Stimulated activated CD4-positive, alpha-beta T cell treated with anti-CD3 and anti-CD28 coated beads, Interleukin-15, amount 100 ng/mL, for 48 hours (primary cell): ENCODE data around the gene CTTN.
"Not testable (repeated sequence)": the region's sequence is repeated elsewhere in the genome, so short reads cannot be mapped to it uniquely, and the experiment has no call there.

ENCODE experiments used
- DNase-seq, 2 donors: peaks; one replicate each; pipeline ENCODE4 v3.0.0-alpha.2; 2020; ENCODE audit warnings: low read depth in 2 of 2

Gene CTTN

DNA sequence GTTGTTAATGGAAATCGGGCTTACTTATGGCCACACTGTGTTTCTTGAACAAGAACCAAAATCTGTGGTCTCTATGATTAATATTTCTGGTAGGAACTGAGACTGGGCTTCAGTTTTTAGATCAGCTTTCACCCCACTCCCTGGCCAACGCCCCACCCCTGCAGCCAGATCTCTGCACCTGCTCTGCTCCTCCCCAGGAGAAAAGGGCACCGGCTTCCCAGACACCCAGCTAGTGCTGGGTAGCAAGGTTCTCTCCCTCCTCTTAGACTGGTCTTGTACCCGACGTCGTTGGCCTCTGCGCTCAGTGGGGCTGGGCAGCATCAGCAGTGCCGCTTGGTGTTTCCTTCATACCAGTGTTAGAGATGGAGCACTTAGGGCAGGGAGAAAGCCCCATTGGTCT is 17.0 kb upstream of the CTTN start:
- DNase-seq = no peak

DNA sequence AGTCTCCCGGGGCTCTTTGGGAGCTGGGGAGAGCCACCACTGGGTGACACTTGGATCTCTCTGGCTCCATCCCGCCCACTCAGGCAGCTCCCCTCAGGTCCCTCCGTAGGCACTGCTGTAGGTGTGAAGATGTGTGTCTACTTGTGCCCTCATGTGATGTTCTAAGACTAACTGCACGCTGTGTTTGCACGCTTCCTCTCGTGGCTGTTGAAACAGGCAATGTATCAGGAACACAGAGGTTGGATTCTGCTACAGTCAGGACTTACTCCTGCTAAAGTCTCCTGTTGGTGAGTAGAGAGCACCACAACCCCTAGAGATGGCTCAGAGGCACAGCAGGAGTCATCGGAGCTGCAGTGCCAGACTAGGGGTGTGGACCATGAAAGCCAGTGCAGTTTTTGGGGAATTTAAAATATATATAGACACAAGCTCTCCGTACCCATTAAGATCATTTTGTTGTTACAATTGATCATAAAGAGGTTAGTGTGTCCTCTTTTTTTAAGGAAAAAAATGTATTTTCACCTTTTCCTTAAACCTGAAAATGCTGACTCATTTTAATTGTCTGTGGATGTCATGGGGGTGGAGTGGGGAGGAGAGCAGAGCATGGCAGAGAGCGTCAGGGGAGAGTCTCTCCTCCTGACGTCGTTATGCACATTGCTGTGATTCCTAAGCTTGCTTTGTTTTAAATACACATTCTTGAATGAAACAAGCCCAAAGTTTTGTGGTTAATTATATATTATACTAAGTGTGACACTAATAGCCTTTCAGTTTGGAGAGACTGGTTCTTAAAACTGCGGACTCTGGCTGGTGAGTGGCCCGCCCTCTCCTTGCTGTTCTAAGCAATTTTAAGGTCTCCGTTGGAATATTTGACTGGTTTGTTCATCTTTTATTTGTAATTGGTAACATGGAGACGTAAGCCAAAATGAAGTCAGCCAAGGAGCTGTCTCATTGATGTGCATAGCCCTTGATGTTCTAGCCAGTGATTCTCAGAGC is 16.2 kb upstream of the CTTN start:
- DNase-seq = no peak

DNA sequence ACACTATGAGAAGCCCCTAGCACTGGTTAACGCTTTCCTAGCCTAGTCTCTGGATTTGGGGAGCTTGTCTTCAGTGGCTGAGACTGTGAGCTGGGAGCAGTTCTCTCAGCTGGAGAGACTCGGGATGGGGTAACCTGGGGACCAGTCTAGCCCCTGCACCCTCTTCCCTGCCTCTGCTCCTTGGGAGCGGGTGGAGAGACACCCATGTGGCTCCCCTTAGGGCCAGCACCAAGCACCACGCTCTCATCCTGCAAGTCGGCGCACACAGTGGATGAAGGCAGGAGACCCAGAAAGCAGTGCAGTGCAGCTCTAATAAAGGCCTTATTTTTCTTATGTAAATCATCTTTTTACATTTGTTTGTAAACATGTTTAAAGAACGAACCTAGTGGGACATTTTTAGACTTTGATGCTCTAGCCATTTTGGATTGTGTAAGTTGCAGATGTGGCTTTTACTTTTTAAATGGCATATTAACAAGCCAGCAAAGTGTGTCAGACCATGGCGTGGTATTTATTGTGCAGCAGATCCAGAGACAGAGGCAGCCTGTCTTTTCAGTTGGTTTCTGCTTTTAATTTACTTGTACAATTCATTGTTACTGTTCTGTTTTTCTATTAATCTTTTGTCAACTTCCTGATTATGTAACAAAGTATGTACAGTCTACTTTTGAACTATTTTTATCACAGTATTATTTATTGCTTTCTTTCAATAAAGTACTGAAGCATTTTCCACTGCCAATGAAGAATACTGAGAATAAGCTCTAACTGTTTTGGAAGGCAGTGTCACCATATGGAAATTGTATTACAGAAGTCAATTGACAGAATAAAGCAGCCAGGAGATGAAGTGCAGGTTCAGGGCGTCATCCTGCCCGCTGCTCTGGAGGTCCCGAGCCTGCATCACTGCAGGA is 14.4 kb upstream of the CTTN start:
- no peak for DNase-seq

DNA sequence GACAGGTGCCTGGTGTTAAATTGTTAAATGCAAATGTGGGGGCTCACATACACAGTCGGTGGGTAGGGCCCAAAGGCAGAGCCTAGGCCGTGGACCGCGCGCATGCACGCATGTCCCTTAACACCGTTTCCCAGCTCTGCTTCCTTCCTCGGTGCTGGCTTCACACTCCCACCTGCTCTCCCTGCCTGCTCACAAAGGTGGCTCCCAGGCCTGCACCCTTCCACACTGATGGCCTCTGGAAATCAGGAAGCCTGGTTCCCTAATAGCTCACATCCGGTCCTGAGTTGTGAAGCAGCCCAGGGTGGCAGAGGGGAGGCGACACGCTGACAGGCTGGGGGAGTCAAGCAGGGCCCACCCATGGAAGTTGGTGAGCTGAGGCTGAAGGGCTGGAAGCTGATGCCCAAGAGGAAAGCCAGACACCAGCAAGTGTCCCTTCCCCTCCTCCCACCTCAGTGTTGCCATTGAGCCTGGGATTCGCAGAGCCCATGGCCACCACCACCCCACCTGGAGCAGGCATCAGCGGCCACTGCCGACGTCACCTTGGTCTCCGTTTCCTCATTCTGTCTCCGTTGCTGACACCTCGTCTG is 13.7 kb upstream of the CTTN start:
- no peak for DNase-seq

DNA sequence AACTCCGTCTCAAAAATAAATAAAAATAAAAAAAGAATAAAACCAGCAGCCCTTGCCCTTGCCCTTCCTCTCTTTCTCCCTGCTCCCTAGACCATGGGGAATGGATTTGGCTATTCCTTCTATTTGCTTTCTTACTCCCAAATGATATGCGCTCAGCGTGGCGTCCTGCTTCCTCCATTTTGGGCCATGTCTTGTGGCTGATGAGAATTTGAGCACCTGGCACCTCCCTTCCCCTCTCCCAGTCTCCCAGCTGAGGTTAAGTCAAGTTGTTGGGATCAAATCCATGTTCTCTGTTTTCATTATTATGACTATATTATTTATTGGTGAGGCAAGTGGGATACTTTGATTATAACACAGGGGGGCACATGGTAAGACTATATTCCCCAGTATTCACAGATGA is 10.8 kb upstream of the CTTN start:
- DNase-seq = no peak

DNA sequence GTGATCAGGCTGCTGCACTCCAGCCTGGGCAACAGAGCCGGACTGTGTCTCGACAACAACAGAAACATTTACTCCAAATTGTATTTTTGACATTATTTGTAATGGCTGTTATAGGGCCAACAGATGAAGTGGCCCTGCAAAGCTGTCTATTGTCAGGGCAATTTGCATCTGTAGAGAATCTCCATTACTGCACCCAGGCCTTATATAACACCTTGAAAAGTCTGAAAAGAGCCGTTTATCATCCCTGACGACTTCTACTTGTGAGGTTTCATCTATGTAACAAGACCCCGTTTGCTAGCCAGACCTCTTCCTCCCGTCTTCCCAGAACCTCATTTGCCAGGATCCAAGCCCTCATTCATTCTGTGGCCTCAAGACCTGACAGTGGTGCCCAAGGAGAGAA is 9.1 kb upstream of the CTTN start:
- DNase-seq = no peak

DNA sequence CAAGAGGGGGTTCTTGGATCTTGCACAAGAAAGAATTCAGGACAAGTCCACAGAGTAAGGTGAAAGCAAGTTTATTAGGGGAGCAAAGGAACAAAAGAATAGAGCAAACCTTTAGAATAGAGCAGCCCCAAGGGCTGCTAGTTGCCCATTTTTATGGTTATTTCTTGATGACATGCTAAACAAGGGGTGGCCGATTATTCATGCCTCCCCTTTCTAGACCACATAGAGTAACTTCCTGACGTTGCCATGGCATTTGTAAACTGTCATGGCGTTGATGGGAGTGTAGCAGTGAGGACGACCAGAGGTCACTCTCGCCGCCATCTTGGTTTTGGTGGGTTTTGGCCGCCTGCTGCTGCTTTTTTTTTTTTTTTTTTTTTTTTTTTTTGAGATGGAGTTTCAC is 7.4 kb upstream of the CTTN start:
- not testable (repeated sequence) for DNase-seq

DNA sequence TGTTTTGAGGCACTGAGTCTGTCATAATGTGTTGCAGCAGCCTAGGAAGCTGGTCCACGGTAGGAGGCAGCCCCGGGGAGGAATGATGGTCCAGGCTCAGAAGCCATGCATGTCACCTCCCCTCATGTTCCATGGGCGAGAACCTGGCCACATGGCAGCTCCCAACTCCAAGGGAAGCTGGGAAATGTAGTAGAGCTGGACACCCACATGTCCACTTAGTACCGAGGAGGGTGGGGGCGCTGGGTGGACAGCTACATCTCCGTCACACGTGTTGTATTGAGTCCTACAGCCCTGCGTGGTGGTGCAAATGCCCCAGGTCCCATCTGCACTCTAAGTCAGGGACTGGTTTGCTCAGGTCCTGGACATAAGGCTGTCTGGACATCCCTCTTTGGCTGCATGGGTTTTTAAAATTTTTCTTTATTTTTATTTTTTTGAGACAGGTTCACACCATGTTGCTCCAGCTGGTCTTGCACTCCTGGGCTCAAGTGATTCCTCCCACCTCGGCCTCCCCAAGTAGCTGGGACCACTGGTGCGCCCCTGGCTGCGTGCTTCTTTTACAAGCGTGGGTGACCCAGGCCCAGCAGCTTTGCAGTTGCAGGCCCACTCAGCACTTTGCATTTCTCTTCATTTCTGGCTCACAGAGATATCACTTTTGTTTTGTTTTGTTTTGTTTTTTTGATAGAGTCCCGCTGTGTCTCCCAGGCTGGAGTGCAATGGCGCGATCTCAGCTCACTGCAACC is 3.9 kb upstream of the CTTN start:
- no peak for DNase-seq

DNA sequence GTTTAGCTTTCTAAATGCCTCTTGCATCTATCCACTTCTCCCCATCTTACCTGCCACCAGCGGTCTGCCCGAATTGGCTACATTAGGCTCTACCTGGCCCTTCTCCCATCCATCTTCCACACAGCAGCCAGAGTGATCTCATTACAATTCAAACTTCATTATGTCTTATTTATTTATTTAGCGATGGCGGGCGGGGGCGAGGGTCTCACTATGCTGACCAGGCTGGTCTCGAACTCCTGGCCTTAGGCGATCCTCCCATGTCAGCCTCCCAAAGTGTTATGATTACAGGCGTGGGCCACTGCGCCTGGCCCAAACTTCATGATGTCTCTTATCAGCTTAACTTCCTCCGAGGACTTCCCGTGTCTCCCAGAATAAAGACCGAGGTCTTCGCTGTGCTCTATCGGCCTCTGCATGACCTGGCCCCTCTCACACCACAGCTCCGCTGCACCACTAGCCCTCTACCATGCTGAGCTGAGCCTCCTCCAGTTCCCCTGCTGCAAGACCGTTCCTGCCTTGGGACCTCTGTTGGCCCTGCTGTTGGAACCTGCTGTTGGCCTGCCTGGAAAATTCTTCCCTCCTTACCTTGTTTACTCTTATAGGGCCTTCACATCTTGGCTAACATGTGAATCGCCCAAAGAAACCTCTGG is 870 bp upstream of the CTTN start:
- DNase-seq = no peak

DNA sequence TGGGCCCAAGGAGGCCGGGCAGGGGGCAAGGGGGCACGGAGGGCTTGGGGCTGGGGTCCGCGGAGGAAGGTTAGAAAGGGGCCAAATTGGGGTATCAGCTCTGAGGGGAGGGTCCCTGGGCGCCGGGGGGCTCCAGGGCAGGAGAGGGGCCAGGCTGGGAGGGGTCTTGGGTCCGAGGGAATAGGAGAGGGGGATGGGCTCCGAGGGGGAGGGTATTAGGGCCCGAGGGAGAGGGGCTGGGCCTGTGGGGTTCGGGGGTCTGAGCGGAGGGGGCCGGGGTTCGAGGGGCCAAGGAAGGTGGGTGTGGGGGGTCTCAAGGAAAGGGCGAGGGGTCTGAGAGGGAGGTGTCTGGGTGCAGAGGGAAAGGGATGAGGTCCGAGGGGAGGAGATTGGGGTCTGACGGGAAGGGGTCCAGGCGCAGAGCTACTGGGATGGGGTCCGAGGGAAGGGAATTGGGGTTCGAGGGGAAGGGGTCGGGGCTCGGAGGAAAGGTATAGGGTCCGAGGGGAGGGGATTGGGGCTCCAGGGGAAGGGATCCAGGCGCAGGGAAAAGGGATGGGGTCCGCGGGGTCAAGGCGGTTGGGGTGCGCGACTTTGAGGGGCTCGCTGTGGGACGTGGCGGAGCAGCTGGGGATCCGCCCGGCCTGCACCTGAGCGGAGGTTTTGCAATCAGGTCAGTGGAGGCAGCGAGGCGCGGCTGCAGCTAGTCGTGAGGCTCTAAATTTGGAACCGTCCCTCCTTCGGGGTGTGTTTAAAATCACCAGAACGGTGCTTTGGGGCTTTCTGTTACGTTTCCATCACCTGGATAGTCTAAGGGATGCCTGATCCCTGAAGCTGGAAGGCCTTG is 728 bp downstream of the CTTN start:
- no peak for DNase-seq

DNA sequence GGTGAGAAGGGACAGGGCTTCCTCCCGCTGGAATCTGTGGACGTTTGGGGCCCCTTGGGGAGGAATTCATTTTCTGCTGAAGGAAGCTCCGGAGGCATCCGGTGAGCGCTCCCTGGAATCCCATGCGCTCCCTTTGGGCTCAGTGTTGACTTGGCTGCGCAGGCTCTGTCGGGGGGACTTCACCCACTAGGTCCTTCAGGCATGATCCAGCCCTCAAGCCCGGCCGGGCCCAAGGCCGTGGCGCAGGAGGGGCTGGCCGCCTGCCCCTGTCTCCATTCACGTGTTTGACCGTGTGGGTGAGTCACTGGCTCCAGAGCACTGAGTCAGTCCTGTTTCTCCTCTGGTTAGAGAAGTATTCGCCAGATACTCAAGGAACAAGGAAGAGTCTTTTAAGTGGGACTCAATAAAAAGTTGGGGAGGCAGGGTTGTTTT is 1.4 kb downstream of the CTTN start:
- no peak for DNase-seq

DNA sequence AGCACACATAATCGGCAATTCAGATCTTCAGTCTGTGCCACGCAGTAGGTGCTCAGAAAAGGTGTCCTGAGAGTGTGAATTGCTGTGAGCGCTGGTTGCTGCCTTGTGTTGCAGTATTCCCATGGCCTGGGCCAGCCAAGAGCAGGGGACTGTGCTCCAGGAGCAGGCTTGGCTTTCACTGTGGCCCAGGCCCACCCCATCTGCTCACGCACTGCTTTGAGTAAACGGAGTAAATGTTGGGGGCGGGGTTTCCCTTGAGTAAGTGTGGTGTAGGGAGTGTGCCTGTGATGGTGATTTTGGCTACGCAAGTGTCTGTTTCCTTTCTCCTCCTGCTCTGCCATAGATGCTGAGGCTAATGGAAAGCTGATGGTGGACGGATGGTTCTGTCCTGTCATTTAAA is 2.3 kb downstream of the CTTN start:
- DNase-seq = no peak

DNA sequence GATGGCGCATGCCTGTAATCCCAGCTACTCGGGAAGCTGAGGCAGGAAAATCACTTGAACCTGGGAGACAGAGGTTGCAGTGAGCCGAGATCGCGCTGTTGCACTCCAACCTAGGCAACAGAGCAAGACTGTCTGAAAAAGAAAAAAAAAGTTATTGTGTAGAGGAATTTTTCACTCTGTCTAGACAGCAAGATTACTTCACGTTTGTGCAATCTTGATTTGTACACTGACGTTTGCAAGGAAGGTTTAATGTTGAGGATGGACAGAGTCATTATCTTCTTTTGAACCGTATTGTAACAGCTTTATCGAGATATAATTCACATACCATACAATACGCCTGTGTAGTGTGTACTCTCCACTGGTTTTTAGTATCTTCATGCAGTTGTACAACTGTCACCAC is 3.7 kb downstream of the CTTN start:
- no peak for DNase-seq

DNA sequence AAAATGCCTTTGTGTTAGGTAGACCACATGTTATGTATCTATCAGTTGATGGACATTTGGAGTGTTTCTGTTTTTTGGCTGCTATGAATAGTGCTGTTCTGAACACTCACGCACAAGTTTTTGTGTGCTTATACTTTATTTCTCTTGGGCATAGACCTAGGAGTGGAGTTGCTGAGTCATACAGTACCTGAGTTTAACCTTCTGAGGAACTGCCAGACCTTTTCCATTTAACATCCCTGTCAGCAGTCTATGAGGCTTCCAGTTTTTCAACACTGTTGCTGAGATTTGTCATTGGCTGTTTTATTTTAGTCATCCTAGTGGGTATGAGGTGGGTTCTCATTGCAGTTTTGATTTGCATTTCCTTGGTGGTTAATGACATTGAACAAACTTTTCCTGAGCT is 4.4 kb downstream of the CTTN start:
- DNase-seq = no peak

DNA sequence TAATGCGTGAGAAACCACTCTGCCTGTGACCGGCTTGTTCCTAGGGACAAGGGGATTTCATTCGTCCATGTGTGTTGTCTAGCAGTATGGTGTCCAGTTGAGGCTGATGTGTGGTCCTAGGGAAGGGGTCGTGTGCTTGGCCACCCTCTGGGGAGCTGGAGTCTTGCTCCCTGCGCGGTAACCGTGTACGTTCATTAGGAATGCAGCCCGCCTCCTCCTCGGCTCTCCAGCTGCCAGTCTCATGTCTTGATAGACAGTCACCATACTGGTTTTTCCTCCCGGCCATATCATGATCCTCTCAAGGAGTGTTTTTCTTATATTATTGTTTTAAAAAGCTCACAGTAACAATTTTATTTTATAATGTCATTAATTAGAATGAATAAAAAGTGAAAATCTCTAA is 5.9 kb downstream of the CTTN start:
- no peak for DNase-seq

DNA sequence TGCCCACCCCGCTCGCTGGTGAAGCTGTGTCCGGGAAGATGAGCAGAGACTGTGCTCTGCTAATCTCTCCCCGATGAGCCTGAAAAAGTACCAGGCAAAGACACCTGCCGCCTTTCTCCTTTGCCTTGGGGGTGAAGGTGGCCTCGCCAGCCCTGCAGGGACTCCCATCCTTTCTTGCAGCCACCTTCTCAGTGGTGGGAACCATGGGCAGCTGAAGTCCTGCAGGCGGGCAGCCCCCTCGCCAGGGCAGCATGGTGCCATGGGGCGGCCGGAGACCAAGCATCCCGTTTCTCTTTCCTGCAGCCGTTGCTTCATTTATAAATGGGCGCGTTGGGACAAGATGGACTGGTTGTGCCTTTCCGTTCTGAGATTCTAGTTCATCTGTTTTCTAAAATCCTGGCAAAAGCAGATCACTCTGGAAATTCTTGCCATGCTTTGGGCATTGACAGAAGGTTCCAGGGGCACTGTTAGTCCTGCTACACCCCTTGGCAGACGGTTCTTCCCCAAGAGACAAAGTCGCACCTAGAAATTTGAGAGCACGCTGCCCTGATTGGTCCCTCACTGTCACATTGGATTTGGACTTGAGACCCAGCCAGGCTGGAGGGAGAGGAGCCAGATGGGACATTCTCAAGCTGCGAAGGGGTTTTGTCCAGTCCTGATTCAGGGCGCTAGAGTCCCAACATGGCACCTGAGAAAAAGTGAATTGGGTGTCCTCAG is 7.5 kb downstream of the CTTN start:
- DNase-seq = no peak

DNA sequence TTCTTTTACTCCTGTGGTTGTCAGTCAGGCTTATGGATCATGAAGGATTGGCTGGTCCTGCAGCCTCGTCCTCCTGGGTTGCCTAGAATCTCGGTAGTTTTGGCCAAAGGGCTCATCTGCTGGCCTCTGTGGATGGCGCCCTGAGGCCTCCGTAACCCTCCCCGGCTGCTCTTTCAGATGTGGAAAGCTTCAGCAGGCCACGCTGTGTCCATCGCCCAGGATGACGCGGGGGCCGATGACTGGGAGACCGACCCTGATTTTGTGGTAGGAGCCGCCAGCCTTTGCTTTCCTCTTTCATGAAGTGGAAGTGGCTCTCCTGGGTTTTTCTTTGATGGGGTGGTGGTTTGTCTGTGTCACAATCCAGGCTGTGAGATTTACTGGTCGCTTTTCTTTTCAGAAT is 8.8 kb downstream of the CTTN start:
- DNase-seq = no peak

DNA sequence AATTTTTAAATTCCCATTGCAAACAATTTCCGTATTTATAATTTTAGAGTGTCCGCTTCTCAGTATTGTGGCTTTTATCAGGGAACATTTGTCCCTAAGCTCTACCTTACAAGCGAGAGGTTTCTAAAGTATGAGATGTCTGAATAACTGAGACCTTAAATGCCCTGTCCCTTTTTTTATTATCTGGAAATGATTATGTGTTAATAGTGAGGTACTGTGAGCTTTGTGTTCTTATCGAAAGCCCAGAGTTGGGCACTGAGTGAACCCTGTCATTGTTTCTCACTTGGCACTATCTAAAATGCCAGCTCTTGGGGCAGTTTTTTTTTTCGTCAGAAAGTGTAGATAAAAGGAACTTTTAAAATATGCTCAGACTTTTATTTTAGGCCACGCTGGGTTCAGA is 9.5 kb downstream of the CTTN start:
- no peak for DNase-seq

DNA sequence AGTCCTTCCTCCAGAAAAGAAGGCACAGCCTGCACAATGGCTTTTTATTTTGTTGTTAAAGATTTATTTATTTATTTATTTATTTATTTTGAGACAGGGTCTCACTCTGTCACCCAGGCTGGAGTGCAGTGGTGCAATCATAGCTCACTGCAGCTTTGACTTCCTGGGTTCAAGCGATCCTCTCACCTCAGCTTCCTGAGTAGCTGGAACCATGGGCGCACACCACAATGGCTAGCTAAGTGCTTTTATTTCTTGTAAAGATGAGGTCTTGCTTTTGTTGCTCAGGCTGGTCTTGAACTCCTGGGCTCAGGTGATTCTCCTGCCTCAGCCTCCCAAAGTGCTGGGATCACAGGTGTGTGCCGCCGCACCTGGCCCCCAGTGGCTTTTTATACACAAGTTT is 10.0 kb downstream of the CTTN start:
- not testable (repeated sequence) for DNase-seq

DNA sequence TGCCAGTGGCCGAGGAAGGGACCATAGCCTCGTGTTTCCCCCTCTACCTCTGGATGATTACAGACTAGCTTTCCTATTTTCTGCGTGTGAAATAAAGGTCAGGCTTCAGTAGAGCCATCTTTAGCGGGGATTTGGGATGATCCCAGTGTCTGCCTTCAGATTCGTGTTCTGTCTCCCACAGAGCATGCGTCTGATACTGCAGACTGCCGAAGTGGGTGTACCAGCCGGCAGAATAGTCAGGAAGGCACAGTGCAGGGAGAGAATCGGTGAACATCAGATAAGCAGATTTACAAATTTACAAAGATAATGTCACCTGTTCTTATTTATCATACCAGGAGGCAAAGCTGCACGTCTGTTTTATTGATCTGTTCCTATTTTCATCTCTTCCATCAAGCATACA is 11.1 kb downstream of the CTTN start:
- no peak for DNase-seq
